GM23338 (cell line): ENCODE data around the gene GRIK4.

Experiments
- CREB1 ChIP-seq: fragments of 250-450 bp; sonication (Bioruptor Pico); IDR thresholded peaks from 2 replicates; pipeline ENCODE4 v1.5.0; 2020; ENCODE audit warnings: low read depth, mild to moderate bottlenecking, moderate library complexity
- EZH2 ChIP-seq: fragments of 200-600 bp; sonication (generic); IDR thresholded peaks from one replicate; pipeline ENCODE4 v1.8.0; 2017; ENCODE audit warnings: antibody characterized with exemption, mild to moderate bottlenecking, low read depth; ENCODE audit not compliant: unreplicated experiment
- EZH2phosphoT487 ChIP-seq: fragments of 200-600 bp; sonication (generic); IDR thresholded peaks from one replicate; pipeline ENCODE4 v1.8.1; 2018; ENCODE audit warnings: antibody characterized with exemption; ENCODE audit not compliant: unreplicated experiment
- JUNB ChIP-seq: IDR thresholded peaks from one replicate; pipeline ENCODE4 v1.6.1; 2016; ENCODE audit warnings: antibody characterized with exemption; ENCODE audit not compliant: unreplicated experiment
- TF ChIP-seq, protein P1 (sequence below), 2 experiments: fragments of 200-600 bp in 1 of 2; sonication (generic) in 1 of 2; conservative IDR thresholded peaks; 2 replicates each; pipeline versions ENCODE4 v1.5.1 to v1.6.1; 2016 to 2017; ENCODE audit warnings: antibody characterized with exemption in 2 of 2, low read depth in 2 of 2, mild to moderate bottlenecking in 2 of 2, moderate library complexity in 1 of 2

DNA sequence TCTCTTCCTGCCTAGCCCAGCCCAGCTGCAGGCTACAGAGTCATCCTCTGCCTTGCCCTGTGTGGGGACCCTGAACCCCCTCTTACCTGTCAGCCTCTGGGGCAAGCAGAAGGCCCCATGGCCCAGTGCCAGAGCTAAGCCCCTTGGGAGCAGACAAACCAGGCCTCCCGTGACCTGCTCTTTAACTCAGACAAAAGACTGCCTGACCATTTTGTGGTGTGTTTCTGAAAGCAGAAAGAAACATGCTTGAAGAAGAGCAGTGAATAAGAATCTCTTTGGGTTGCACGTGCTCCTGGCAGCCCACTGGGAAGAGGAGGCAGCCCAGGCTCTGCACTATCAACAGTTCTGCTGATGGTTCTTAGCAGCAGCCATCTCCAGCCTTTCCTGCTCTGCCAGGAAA, 118.6 kb downstream of the GRIK4 start:
- no peak for TF ChIP-seq EZH2
- TF ChIP-seq, protein P1, sequence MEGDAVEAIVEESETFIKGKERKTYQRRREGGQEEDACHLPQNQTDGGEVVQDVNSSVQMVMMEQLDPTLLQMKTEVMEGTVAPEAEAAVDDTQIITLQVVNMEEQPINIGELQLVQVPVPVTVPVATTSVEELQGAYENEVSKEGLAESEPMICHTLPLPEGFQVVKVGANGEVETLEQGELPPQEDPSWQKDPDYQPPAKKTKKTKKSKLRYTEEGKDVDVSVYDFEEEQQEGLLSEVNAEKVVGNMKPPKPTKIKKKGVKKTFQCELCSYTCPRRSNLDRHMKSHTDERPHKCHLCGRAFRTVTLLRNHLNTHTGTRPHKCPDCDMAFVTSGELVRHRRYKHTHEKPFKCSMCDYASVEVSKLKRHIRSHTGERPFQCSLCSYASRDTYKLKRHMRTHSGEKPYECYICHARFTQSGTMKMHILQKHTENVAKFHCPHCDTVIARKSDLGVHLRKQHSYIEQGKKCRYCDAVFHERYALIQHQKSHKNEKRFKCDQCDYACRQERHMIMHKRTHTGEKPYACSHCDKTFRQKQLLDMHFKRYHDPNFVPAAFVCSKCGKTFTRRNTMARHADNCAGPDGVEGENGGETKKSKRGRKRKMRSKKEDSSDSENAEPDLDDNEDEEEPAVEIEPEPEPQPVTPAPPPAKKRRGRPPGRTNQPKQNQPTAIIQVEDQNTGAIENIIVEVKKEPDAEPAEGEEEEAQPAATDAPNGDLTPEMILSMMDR (conservative IDR thresholded peaks at IDR 0.05; ENCODE audit: low read depth in 2 of 2): no peak
- no peak for TF ChIP-seq CREB1
- no peak for TF ChIP-seq JUNB
- TF ChIP-seq EZH2phosphoT487: no peak
